Lung (tissue), 5 donors: ENCODE data around the gene SLC15A1. TPM values are rescaled to one million over a fixed set of nuclear protein-coding genes. Genes with fewer than 3 reads are reported as not detected.

Experiments
- polyA plus RNA-seq, 2 donors: library from polyadenylated mRNA; stranded (reverse); fragments of 200-250 nt; gene quantifications; one replicate each; pipeline ENCODE4 v1.2.1, GENCODE V29; 2013
- small RNA-seq: library from RNA; depleted of rRNA; stranded (forward); fragments of <200 nt; gene quantifications from one replicate; pipeline ENCODE3, GENCODE V24; 2014; ENCODE audit warnings: low replicate concordance
- total RNA-seq, 2 donors: library from RNA; depleted of rRNA in 1 of 2; stranded (reverse); fragments of >200 nt in 1 of 2; gene quantifications; one replicate each; pipeline ENCODE4 v1.2.1, GENCODE V29; 2014 to 2021
- donor health status: Bipolar disorder and iron deficiency.
- donor health status: healthy.
- donor health status: DM: yes; HTN: yes; CAD: no.

SLC15A1 gene
- total and polyA plus RNA-seq, 4 donors = 0.01 to 1.4 (median 0.31) TPM; not detected in 1

Small RNAs within 50 kb of the gene (small RNA-seq; reads per million reads assigned to genes)
- gene RN7SL60P = not detected

Other genes starting within 250 kb of the SLC15A1 start
- gene STK24, start 175.6 kb downstream of the SLC15A1 start, total RNA-seq = 100 to 1,000 TPM in 1 of 2 donors, 10 to 100 TPM in 1; 75.8 to 102 TPM
- 10 to 100 TPM; 38.0 to 53.2 TPM for gene STK24, start 175.6 kb downstream of the SLC15A1 start, polyA plus RNA-seq
- gene DOCK9, start 225.4 kb upstream of the SLC15A1 start, total RNA-seq = 100 to 1,000 TPM; 158 to 193 TPM
- gene DOCK9, start 225.4 kb upstream of the SLC15A1 start, polyA plus RNA-seq = 100 to 1,000 TPM in 1 of 2 donors, 10 to 100 TPM in 1; 48.8 to 109 TPM